ENCODE results near the gene MAP4K2. TPM values are rescaled to one million over a fixed set of nuclear protein-coding genes. Genes with fewer than 3 reads are reported as not detected.
A peak's percentile ranks its signal among the peaks of the same experiment; 100 is the strongest.

The MAP4K2 gene
- total and polyA plus RNA-seq, 12 donors = 6.4 to 57.7 (median 19.0) TPM

DNA sequence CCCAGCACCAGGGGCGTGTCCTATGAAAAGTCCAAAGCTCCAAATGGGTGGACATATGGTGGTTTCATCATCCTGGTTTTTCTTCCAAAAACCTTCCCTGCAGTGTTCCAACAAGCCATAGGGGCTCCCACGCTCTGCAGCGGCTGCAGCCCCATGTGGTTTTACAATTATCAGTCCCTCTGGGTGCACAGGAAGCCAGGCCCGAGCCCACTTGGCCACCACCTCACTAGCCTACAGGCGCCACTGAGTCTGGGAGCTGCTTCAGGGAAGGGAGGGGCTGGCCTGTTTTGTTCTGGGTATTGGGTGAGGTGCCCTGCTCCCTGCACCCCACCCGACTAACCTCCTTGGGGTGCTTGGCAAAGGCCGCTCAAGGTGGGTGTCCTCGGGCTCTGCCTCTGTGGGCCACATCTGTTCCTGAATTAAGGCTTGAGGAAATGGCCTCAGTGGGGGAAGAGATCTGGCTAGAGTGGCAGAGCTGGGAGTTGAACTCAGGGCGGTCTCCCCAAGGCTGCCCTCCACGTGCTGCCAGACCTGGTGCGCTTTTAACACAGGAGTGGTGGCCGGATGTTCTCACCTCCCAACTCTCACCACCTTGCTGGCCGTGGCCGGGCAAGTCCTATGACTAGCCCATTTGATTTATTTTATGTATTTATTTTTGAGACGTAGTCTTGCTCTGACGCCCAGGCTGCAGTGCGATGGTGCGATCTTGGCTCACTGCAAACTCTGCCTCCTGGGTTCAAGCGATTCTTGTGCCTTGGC lies 46.8 kb upstream of the MAP4K2 start:
- Histone ChIP-seq H3K27ac (peak overlapping the region in 1 of 5 donors; percentile 10), H3K9me3 (replicated peaks in 1 of 3) (no peaks in the 10 kb centered on the region), H3K4me1 (replicated peaks in 1 of 2) (peaks cover 13 to 14% of the 10 kb centered on the region in 2 donors), H3K4me3 (no peak overlapping the region), H3K27me3 (no peaks in the 10 kb centered on the region), H3K36me3 (replicated peaks in 1 of 2) (peaks cover 0 to 17% of the 10 kb centered on the region in 2 donors)
- no peak for TF ChIP-seq POLR2A (IDR thresholded peaks at IDR 0.05)
- TF ChIP-seq, protein P1, sequence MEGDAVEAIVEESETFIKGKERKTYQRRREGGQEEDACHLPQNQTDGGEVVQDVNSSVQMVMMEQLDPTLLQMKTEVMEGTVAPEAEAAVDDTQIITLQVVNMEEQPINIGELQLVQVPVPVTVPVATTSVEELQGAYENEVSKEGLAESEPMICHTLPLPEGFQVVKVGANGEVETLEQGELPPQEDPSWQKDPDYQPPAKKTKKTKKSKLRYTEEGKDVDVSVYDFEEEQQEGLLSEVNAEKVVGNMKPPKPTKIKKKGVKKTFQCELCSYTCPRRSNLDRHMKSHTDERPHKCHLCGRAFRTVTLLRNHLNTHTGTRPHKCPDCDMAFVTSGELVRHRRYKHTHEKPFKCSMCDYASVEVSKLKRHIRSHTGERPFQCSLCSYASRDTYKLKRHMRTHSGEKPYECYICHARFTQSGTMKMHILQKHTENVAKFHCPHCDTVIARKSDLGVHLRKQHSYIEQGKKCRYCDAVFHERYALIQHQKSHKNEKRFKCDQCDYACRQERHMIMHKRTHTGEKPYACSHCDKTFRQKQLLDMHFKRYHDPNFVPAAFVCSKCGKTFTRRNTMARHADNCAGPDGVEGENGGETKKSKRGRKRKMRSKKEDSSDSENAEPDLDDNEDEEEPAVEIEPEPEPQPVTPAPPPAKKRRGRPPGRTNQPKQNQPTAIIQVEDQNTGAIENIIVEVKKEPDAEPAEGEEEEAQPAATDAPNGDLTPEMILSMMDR (IDR thresholded peaks at IDR 0.05) = no peak
- WGBS, 4 donors = 81 to 87% (median 86%) methylated on average over 14 to 19 of the region's 19 CpGs
- no peak for DNase-seq
- intact Hi-C loops (cut with DNase I) = loop anchor here (5.0 to 10.0 kb wide), 3 partner anchors 43 to 165 kb away; partner anchors contain the start of genes ARL2 (in 1 of the 2) and BATF2 (in 1 of the 2)

- intact Hi-C loops (cut with DNase I) = loop anchor here (5.0 to 10.0 kb wide), 3 partner anchors 43 to 166 kb away; partner anchors contain the start of genes ARL2 (in 1 of the 2) and BATF2 (in 1 of the 2)
- Histone ChIP-seq H3K27me3 (no peaks in the 10 kb centered on the region), H3K4me3 (no peak overlapping the region), H3K27ac (no peak overlapping the region), H3K9me3 (replicated peaks in 1 of 3) (no peaks in the 10 kb centered on the region), H3K36me3 (replicated peaks in 1 of 2) (peaks cover 0 to 9% of the 10 kb centered on the region in 2 donors), H3K4me1 (replicated peaks in 1 of 2) (peaks cover 9 to 14% of the 10 kb centered on the region in 2 donors)
- DNase-seq = no peak
- TF ChIP-seq POLR2A (IDR thresholded peaks at IDR 0.05) = no peak
- TF ChIP-seq, protein P1 (IDR thresholded peaks at IDR 0.05) = no peak
- WGBS, 4 donors = 48 to 86% (median 80%) methylated on average over 7 to 16 of the region's 16 CpGs
These were observed 46.0 kb upstream of the MAP4K2 start for GRCh38 chr11:64848826-64849597.

DNA sequence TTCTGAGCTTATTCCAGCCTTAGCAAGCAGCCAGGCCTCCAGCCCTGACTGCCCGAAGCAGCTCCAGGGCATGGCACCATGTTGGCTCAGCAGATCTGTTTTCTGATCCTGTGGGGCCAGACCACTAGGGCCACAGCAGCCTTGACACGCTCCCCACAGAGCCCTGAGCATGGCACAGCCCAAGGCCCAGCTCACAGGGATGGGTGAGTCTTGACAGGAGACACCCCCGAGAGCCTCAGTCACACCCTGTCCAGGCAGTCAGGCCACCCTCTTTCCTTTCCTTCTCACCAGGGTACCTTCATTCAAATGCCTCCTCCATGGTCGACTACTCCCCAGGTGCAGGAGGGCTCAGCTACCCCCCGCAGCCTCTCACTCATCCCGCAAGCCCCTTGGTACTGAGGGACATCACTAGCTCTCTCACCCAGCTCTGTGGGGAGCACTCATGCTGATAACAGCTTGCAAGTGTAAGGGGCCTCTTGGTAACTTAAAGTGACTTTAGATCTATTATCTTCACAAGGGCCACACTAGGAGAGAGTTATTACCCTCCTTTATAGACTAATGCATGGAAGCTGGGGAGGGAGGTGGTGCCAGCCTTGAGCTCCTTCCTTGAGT lies 45.3 kb upstream of the MAP4K2 start:
- Histone ChIP-seq H3K27ac (no peak overlapping the region), H3K4me1 (replicated peaks in 1 of 2) (peaks cover 16 to 17% of the 10 kb centered on the region in 2 donors), H3K36me3 (replicated peaks in 1 of 2) (peaks cover 0 to 2% of the 10 kb centered on the region in 2 donors), H3K27me3 (no peaks in the 10 kb centered on the region), H3K4me3 (no peak overlapping the region), H3K9me3 (replicated peaks in 1 of 3) (no peaks in the 10 kb centered on the region)
- intact Hi-C loops (cut with DNase I) = loop anchor here (5.0 to 10.0 kb wide), 3 partner anchors 44 to 166 kb away; partner anchors contain the start of genes ARL2 (in 1 of the 2) and BATF2 (in 1 of the 2)
- DNase-seq = no peak
- 81 to 90% (median 86%) methylated on average over 6 of the region's 6 CpGs for WGBS, 4 donors
- TF ChIP-seq POLR2A (IDR thresholded peaks at IDR 0.05) = no peak
- TF ChIP-seq, protein P1 (IDR thresholded peaks at IDR 0.05) = no peak
